ENCODE data around the gene APC2.
A peak's percentile ranks its signal among the peaks of the same experiment; 100 is the strongest.

APC2 gene

GRCh38 chr19:1478934-1479707 lies 29.2 kb downstream of the APC2 start, which contains the start of gene C19orf25:
C19orf25 (minus strand) TSS chr19:1479215; CDS start chr19:1478903, 312 bp downstream.
- peak within 1 kb of the TSS; percentile 97 for H3K4me2 ChIP-seq (ENCODE audit: low read length)
- peak; percentile 94 to 96 for DNase-seq
- H2BK120ac ChIP-seq (ENCODE audit: insufficient read depth, low read length, poor library complexity) = peak within 1 kb of the TSS; percentile 39
- H2BK5ac ChIP-seq (ENCODE audit: low read depth, low read length, poor library complexity) = peak within 1 kb of the TSS; percentile 19
- no peak within 1 kb of the TSS for H3K23ac ChIP-seq (ENCODE audit: low read length)
- no peaks in the 10 kb centered on the region for H3K27me3 ChIP-seq (ENCODE audit: insufficient read depth, low read length)
- peaks cover 4% of the 10 kb centered on the region for H3K79me2 ChIP-seq (ENCODE audit: control insufficient read depth, insufficient read depth, low read length, poor library complexity)
- peak within 1 kb of the TSS; percentile 90 for H3K4ac ChIP-seq (ENCODE audit: low read depth, low read length)
- H3K36me3 ChIP-seq (ENCODE audit: control insufficient read depth in 1 of 2, insufficient read depth in 2 of 2, low read length in 2 of 2) = peaks cover 11 to 23% of the 10 kb centered on the region in 2 experiments
- H2BK12ac ChIP-seq (ENCODE audit: low read length) = no peak within 1 kb of the TSS
- WGBS (ENCODE audit: extremely low coverage, insufficient coverage, insufficient read length) = no CpG with 5 or more reads among the region's 71 CpGs
- peak within 1 kb of the TSS; percentile 62 for H2AFZ ChIP-seq (ENCODE audit: insufficient read depth, low read length, poor library complexity)
- H4K12ac ChIP-seq (ENCODE audit: low read depth, low read length) = peak within 1 kb of the TSS; percentile 45
- no peaks in the 10 kb centered on the region for H3K9me3 ChIP-seq (ENCODE audit: insufficient read depth, low read depth, low read length)
- peak within 1 kb of the TSS; percentile 36 for H3K18ac ChIP-seq (ENCODE audit: low read length)
- H3K9ac ChIP-seq (ENCODE audit: low read length) = peak within 1 kb of the TSS; percentile 55
- peak within 1 kb of the TSS; percentile 94 for H3K4me3 ChIP-seq (ENCODE audit: low read depth, low read length)
- peak within 1 kb of the TSS; percentile 17 for H2AK5ac ChIP-seq (ENCODE audit: low read length)
- H3K14ac ChIP-seq (ENCODE audit: low read length) = peak within 1 kb of the TSS; percentile 62
- peak within 1 kb of the TSS; percentile 82 for H4K8ac ChIP-seq (ENCODE audit: low read depth, low read length)
- peaks cover 8% of the 10 kb centered on the region for H3K79me1 ChIP-seq (ENCODE audit: low read length)
- peaks cover 0 to 4% of the 10 kb centered on the region in 2 experiments for H3K4me1 ChIP-seq (ENCODE audit: control insufficient read depth in 1 of 2, insufficient read depth in 2 of 2, low read length in 2 of 2)
- peak within 1 kb of the TSS; percentile 76 for H3K27ac ChIP-seq (ENCODE audit: low read depth, low read length)
- peak within 1 kb of the TSS; percentile 68 for H4K91ac ChIP-seq (ENCODE audit: low read depth, low read length)

- no peak overlapping the region for H2AFZ ChIP-seq (ENCODE audit: insufficient read depth, low read length, poor library complexity)
- H2BK120ac ChIP-seq (ENCODE audit: insufficient read depth, low read length, poor library complexity) = no peak overlapping the region
- H3K79me1 ChIP-seq (ENCODE audit: low read length) = peaks cover 8% of the 10 kb centered on the region
- H3K4me2 ChIP-seq (ENCODE audit: low read length) = no peak overlapping the region
- H3K27me3 ChIP-seq (ENCODE audit: insufficient read depth, low read length) = no peaks in the 10 kb centered on the region
- H3K14ac ChIP-seq (ENCODE audit: low read length) = no peak overlapping the region
- H3K18ac ChIP-seq (ENCODE audit: low read length) = no peak overlapping the region
- peaks cover 4% of the 10 kb centered on the region for H3K79me2 ChIP-seq (ENCODE audit: control insufficient read depth, insufficient read depth, low read length, poor library complexity)
- H3K27ac ChIP-seq (ENCODE audit: low read depth, low read length) = no peak overlapping the region
- H2AK5ac ChIP-seq (ENCODE audit: low read length) = no peak overlapping the region
- no CpG with 5 or more reads among the region's 26 CpGs for WGBS (ENCODE audit: extremely low coverage, insufficient coverage, insufficient read length)
- H2BK12ac ChIP-seq (ENCODE audit: low read length) = no peak overlapping the region
- H2BK5ac ChIP-seq (ENCODE audit: low read depth, low read length, poor library complexity) = no peak overlapping the region
- no peak overlapping the region for H3K9ac ChIP-seq (ENCODE audit: low read length)
- H4K12ac ChIP-seq (ENCODE audit: low read depth, low read length) = no peak overlapping the region
- H3K23ac ChIP-seq (ENCODE audit: low read length) = no peak overlapping the region
- H3K4me3 ChIP-seq (ENCODE audit: low read depth, low read length) = no peak overlapping the region
- H3K9me3 ChIP-seq (ENCODE audit: insufficient read depth, low read depth, low read length) = no peaks in the 10 kb centered on the region
- no peak overlapping the region for H4K91ac ChIP-seq (ENCODE audit: low read depth, low read length)
- H3K36me3 ChIP-seq (ENCODE audit: control insufficient read depth in 1 of 2, insufficient read depth in 2 of 2, low read length in 2 of 2) = peaks cover 0 to 4% of the 10 kb centered on the region in 2 experiments
- no peak for DNase-seq
- no peak overlapping the region for H4K8ac ChIP-seq (ENCODE audit: low read depth, low read length)
- H3K4me1 ChIP-seq (ENCODE audit: control insufficient read depth in 1 of 2, insufficient read depth in 2 of 2, low read length in 2 of 2) = peaks cover 0 to 4% of the 10 kb centered on the region in 2 experiments
- H3K4ac ChIP-seq (ENCODE audit: low read depth, low read length) = no peak overlapping the region
Observed at GRCh38 chr19:1481224-1481892, 31.4 kb downstream of the APC2 start.

- Histone ChIP-seq H2AFZ (ENCODE audit: insufficient read depth, low read length, poor library complexity) (no peak overlapping the region), H3K27ac (ENCODE audit: low read depth, low read length) (no peak overlapping the region), H3K79me2 (ENCODE audit: control insufficient read depth, insufficient read depth, low read length, poor library complexity) (peaks cover 4% of the 10 kb centered on the region), H3K4me1 (ENCODE audit: control insufficient read depth in 1 of 2, insufficient read depth in 2 of 2, low read length in 2 of 2) (peaks cover 0 to 4% of the 10 kb centered on the region in 2 experiments), H4K91ac (ENCODE audit: low read depth, low read length) (no peak overlapping the region), H4K8ac (ENCODE audit: low read depth, low read length) (no peak overlapping the region), H3K14ac (ENCODE audit: low read length) (no peak overlapping the region), H3K27me3 (ENCODE audit: insufficient read depth, low read length) (no peaks in the 10 kb centered on the region), H3K23ac (ENCODE audit: low read length) (no peak overlapping the region), H2BK5ac (ENCODE audit: low read depth, low read length, poor library complexity) (no peak overlapping the region), H3K79me1 (ENCODE audit: low read length) (peaks cover 8% of the 10 kb centered on the region), H3K4ac (ENCODE audit: low read depth, low read length) (no peak overlapping the region), H3K4me3 (ENCODE audit: low read depth, low read length) (no peak overlapping the region), H4K12ac (ENCODE audit: low read depth, low read length) (no peak overlapping the region), H2AK5ac (ENCODE audit: low read length) (no peak overlapping the region), H2BK120ac (ENCODE audit: insufficient read depth, low read length, poor library complexity) (no peak overlapping the region), H3K36me3 (ENCODE audit: control insufficient read depth in 1 of 2, insufficient read depth in 2 of 2, low read length in 2 of 2) (peaks cover 0 to 4% of the 10 kb centered on the region in 2 experiments), H3K9ac (ENCODE audit: low read length) (no peak overlapping the region), H3K4me2 (ENCODE audit: low read length) (no peak overlapping the region), H2BK12ac (ENCODE audit: low read length) (no peak overlapping the region), H3K9me3 (ENCODE audit: insufficient read depth, low read depth, low read length) (peaks cover 4% of the 10 kb centered on the region), H3K18ac (ENCODE audit: low read length) (no peak overlapping the region)
- DNase-seq = no peak
- WGBS (ENCODE audit: extremely low coverage, insufficient coverage, insufficient read length) = no CpG with 5 or more reads among the region's 36 CpGs
Observed at GRCh38 chr19:1481893-1482360, 32.0 kb downstream of the APC2 start.

- WGBS (ENCODE audit: extremely low coverage, insufficient coverage, insufficient read length) = no CpG with 5 or more reads among the region's 37 CpGs
- H2AFZ ChIP-seq (ENCODE audit: insufficient read depth, low read length, poor library complexity) = no peak overlapping the region
- no peak overlapping the region for H4K12ac ChIP-seq (ENCODE audit: low read depth, low read length)
- H3K4me1 ChIP-seq (ENCODE audit: control insufficient read depth in 1 of 2, insufficient read depth in 2 of 2, low read length in 2 of 2) = peaks cover 0 to 3% of the 10 kb centered on the region in 2 experiments
- no peak overlapping the region for H3K9ac ChIP-seq (ENCODE audit: low read length)
- no peak for DNase-seq
- no peaks in the 10 kb centered on the region for H3K36me3 ChIP-seq (ENCODE audit: control insufficient read depth in 1 of 2, insufficient read depth in 2 of 2, low read length in 2 of 2)
- H3K18ac ChIP-seq (ENCODE audit: low read length) = no peak overlapping the region
- H3K4me2 ChIP-seq (ENCODE audit: low read length) = no peak overlapping the region
- H2BK120ac ChIP-seq (ENCODE audit: insufficient read depth, low read length, poor library complexity) = no peak overlapping the region
- no peak overlapping the region for H3K4ac ChIP-seq (ENCODE audit: low read depth, low read length)
- no peak overlapping the region for H4K91ac ChIP-seq (ENCODE audit: low read depth, low read length)
- no peak overlapping the region for H4K8ac ChIP-seq (ENCODE audit: low read depth, low read length)
- peaks cover 4% of the 10 kb centered on the region for H3K9me3 ChIP-seq (ENCODE audit: insufficient read depth, low read depth, low read length)
- peaks cover 8% of the 10 kb centered on the region for H3K79me1 ChIP-seq (ENCODE audit: low read length)
- no peak overlapping the region for H3K27ac ChIP-seq (ENCODE audit: low read depth, low read length)
- no peaks in the 10 kb centered on the region for H3K27me3 ChIP-seq (ENCODE audit: insufficient read depth, low read length)
- no peak overlapping the region for H2BK12ac ChIP-seq (ENCODE audit: low read length)
- H2AK5ac ChIP-seq (ENCODE audit: low read length) = no peak overlapping the region
- no peak overlapping the region for H2BK5ac ChIP-seq (ENCODE audit: low read depth, low read length, poor library complexity)
- no peak overlapping the region for H3K4me3 ChIP-seq (ENCODE audit: low read depth, low read length)
- no peak overlapping the region for H3K14ac ChIP-seq (ENCODE audit: low read length)
- no peak overlapping the region for H3K23ac ChIP-seq (ENCODE audit: low read length)
- H3K79me2 ChIP-seq (ENCODE audit: control insufficient read depth, insufficient read depth, low read length, poor library complexity) = peaks cover 4% of the 10 kb centered on the region
Observed at GRCh38 chr19:1482361-1483130, 32.6 kb downstream of the APC2 start.

Data from trophoblast cell (in vitro differentiated cells and primary cell).